Measurements from ENCODE around the gene MGLL.

The MGLL gene

DNA sequence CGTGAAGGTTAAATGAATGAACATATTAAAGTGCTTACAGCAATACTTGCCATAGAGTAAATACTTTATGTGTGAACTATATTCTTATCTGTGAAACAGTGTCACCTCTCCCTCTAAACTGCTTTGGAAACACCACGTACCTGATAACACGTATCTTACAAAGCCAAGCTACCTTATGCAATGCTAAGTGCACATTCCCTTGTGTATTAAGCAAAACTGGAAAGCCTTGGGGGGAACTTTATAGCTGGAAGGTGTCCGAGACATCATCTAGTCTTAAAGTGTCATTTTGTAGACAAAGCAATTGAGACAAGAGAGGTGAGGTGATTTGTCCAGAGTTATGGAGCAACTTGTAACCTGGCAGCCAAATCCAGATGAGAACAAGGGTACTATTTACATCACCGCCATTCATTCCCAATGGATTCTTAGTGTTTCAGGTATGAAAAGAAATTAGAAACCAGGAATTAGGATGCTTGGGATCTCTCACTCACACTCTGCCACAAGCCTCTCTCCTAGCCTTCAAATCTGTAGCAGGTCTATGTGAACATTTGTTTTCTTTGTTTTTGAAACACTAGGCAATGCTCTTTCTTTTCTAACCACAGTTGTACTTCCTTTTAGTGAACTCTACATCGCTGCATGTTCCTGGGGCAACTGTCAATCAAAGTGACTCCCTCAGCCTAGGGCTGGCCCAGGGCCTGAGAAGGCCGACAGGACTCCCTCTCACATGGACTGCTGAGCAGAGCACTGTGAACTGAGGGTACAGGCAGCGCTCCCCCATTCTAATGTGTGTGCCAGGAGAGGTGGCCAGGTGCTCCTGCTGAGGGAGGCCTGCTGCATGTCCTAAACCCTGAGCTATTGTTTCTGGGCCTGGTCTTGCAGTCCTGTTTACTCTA, 13.9 kb upstream of the MGLL start:
- no peak for DNase-seq (ENCODE audit: low spot score)

DNA sequence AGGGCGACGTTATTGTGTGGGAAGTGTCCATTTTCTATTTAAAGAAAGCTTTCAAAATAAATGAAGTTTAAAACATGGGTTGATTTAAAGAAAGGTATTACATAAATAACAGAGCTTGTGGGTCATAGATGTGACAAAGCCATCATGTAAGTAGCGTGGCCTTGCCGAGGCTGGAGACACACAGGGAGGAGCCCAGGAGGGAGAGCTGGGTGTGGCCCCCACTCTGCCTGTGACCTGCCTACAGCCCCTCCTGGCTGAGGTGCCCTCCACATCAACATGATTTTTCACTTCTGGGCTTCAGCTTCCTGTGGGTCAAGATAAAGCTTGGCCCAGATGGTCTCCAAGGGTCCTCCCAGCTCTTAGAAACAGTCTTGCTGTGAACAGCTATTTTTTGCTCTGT, 12.5 kb upstream of the MGLL start:
- DNase-seq (ENCODE audit: low spot score): no peak

DNA sequence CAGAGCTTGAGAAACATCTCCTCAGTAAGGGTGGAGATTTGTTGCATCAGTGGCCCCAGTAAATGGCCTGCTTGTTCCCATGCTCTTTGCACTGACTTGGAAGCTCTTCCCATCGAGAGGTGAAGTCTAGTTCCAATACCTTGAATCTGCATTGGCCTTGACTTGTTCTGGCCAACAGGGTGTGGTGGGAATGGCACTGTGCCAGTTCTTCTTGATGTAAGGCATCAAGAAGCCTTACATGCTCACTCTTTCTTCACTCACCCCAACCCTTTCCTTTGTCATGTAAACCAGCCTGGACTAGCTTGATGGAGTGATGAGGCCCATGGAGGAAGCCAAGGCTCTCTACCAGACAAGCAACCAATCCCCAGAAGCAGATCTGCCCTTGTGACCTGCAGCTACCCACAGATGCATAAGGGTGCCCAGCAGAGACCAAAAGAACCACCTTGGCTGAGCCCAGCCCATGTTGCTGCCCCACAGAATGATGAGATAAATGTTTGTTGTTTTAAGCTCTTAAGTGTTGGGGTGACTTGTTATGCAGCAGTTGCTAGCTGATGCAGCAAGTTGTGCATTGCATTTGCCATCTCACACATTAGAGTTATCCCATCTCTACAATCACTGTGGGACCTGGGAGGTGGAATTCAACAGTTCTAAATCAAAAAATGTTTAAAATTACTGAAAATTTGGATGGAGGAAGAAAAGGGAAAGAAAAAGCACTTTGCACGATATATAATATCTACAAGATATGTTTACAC, 11.1 kb upstream of the MGLL start:
- DNase-seq (ENCODE audit: low spot score): no peak

DNA sequence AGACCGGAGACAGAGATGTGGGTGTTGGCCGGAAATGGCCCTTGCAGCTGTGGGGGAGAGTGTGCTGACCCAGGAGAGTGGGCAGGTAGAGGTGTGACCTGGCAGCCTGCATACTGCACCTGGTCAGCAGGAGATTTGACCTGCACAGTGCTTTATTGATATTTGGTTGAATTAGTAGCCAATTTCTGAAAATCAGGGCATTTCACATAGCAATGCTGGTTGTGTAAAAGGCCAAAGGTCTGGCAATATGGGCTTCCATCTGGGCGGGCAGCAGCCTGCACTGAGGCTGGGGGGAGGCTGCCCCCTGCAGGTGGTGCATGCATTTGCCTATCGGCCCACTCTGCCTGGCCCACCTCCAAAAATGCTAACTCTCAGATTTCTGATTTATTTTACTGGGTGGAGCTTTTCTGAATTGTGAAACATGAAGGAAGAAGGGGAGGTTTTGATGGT, 9.4 kb upstream of the MGLL start:
- no peak for DNase-seq (ENCODE audit: low spot score)

DNA sequence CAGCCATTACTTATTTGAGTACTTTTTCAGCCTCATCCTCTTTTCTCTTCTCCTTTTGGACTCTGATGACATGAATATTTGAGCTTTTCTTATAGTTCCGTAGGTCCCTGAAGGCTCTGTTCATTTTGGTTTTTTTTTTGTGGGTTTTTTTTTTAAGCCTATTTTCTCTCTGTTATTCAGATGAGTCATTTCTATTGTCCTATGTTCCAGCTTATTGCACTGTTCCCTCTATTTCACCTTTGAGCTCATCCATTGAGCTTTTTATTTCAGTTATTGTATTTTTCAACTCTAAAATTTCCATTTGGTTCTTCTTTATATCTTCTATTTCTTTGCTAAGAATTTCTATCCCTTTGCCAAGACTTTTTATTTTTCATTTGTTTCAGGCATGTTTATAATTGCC, 7.2 kb upstream of the MGLL start:
- DNase-seq (ENCODE audit: low spot score): no peak

DNA sequence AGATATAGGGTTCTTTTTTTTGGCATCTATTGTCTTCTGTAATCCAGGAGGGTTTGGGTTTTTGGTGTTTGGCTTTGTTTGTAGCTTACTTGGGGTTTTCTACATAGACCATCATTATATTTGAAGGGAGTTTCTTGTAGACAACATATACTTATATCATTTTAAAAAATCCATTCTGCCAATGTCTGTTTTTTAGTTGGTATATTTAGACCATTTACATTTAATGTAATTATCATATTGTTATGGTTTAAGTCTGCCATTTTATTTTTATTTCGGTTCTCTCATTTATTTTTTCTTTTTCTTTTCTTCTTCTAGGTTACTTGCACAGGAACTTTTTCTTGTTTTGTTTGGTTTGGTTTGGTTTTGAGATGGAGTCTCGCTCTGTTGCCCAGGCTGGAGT, 5.5 kb upstream of the MGLL start:
- DNase-seq (ENCODE audit: low spot score): no peak

DNA sequence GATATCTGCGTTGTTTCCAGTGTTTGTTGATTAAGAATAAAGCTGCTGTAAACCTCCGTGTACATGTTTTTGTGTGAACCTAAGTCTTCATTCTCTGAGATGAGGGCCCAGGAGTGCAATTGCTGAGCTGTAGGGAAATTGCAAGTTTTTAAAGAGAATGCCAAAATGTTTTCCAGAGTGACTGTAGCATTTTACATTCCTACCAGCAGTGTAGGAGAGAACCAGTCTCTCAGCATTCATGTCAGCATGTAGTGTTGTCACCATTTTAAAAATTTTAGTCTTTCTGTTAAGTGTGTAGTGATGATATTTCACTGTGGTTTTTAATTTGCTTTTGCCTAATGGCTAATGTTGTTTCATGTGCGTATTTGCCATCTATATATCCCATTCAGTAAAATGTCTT, 3.4 kb upstream of the MGLL start:
- DNase-seq (ENCODE audit: low spot score): no peak

DNA sequence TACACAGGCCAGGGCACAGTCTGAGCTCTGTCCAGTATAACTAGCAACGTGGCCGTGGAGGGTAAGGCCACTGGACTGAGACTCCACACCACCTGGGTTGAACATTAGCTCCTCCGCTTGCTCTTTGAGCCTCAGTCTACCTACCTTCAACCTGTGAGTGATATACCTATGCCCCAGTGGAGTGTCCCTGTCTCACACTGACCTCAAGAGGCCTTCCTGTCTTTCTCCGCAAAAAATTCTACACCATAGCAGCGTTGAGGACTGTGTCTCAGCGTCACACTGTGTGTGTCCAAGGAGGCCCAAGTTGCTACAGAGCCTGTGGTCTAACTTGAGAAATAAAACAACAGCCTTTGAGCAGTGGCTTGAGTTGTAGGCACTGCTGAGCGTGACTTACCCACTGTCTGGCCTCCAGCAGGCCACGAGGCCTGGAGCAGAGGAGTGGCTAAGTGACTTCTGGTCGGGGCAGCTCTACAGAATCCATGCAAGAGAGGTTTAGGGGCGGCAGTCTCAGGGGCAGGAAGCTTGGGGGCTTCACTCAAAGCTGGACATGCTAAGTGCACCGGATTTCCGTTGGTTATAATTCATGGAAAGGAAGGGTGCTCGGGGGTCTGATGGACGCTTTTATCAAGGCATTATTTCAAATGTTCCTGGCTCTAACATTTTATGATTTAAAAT, 2.0 kb upstream of the MGLL start:
- no peak for DNase-seq (ENCODE audit: low spot score)

DNA sequence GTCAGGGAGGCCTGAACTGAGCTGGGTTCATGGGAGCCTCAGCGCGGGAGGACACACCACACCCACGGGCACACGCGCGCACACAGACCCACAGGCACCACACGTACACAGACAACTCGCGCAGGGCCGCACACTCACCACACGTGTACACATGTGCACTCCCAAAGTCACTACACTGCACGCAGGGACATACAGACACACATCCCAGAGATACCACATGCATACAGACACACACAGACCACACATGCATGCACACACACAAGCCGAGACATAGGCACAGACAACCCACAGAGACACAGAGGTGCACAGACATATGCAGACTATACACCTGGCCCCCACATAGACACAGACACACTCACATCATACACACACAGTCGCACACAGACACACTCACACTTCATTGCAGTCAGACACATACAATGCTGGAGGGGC, 1.1 kb upstream of the MGLL start:
- no peak for DNase-seq (ENCODE audit: low spot score)

DNA sequence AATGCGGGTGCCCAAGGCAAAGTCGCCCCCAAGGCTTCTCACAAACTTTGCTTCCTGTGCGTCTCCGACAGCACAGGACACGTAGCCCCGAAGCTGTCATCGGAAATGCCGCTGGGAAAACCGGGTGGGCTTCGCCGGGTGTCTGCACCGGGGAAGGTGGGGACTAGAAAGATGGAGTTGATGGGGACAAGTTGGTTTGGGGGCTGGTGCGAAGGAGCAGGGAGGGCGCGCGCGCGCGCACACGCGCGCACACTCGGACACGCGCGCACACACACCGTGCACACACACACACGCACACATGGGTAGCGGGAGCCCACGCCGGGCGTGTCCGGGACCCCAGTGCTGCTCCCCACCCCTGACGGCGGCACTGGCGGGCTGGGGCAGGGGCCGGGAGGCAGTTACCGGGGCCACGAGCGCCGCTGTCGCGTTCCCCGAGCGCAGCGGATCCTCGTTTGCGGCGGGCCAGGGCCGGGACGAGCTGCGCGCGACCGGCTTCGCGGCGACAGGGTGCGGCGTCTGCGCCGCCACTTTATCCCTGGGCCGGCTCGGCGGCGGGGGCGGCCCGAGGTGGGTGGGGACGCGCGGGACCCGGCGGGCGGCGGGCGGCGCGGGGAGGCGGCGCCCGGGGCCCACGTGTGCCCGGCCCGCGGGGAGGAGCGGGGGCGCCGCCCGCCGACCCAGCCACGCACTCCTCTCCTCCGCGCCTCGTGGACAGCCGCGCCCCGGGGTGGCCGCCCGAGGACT, 539 bp upstream of the MGLL start:
- DNase-seq (ENCODE audit: low spot score): no peak

DNA sequence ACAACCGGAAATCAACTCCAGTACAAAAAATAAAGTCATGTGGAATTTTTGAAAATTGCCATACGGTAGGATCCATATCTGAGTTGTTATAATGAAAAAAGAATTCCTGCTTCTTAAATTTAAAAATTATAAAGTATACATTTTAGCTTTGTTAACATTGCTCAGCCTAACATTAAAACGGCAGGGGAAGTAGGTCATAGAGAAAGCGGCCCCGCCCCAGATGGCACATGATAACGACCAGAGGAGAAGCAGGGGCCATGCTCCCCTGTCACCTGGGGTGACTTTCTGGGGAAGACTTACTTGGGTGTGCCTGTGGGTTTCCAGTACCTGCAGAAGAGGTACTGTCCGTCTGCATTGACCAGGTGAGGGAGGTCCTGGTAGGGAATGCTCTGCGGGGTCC, 921 bp downstream of the MGLL start:
- no peak for DNase-seq (ENCODE audit: low spot score)

DNA sequence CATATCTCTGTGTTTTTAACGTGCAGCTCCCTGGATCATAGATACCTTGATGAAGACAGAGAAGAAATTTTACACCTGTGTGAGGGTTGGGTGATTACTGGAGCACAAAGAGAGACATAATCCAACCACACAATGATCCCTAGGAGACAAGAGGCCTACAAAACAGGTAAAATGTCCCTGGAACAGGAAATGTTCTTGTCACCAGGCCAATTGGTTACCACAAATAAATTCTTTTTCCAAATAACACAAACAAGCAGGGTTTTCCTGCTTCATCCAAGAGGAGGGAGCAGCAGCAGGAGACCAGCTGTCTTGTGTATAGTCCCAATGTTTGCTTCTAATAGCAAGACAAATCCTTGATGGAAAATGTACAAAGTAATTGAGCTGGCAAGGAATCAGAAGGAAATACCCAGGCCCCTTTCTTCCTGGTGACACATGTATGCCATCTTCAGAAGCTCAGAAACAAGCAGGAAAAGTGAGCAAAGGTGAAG, 1.4 kb downstream of the MGLL start:
- DNase-seq (ENCODE audit: low spot score): no peak

DNA sequence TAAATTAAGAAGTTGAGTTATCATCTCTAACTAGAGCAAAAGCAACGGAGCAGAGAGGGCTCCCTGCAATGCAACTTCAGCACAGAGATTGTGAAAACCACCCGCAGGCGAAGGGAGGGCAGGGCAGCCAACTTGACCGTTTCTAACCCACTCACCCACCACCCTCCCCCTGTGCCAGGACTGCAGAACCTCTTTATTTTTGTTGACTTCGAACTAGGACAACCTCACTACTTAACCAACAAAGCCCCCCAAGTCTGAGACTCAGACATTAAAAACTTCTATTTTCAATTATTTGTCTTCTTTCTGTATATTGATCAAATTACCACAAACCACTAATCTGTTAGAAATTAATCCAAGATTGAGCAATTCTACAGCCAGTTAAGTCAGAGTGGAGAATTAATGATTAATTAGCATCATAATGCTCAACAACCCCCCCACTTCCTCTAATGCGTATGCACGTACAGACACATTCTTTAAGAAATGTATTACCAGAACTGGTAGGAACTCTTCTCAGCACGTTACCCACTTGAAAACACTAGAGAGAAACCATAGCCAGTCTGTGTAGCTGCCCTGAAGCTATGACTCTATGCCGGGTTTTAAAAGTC, 2.0 kb downstream of the MGLL start:
- no peak for DNase-seq (ENCODE audit: low spot score)

DNA sequence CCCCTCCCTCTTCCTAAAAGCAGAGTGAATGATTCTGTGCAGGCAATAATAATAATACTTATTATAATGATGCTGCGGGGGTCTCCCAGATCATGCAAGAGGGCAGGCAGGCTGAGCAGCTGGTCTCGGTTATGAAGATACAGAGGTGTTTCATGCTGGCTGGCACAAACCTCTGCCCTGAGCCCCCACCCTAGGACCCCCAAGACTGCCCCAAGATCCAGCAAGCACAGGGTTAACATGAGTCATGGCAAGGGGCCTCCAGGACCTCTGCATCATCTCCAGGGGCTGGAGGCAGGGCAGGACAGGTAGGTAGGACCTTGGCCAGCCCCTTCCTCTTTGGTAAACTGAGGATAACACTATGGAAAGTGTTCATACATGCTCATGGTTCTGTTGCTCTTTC, 2.7 kb downstream of the MGLL start:
- no peak for DNase-seq (ENCODE audit: low spot score)

DNA sequence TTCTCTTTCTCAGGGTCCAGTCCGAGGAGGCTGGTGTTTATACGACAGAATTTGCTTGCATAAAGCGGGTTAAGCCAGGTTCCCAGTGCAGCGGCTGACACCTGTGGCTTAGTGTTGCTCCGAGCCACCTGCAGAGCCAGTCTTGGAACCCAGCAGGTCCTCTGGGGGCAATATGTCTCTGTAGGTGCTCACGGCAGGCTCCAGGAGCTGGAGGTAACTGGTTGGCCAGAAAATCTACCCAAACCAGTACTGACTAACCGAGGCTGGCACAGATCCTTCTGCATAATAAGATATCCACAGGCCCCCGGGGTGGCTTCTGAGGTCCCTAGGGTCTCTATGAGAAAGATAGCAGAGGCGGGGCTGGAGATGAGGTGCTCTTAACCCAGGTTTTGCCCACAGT, 3.2 kb downstream of the MGLL start:
- DNase-seq (ENCODE audit: low spot score): no peak

DNA sequence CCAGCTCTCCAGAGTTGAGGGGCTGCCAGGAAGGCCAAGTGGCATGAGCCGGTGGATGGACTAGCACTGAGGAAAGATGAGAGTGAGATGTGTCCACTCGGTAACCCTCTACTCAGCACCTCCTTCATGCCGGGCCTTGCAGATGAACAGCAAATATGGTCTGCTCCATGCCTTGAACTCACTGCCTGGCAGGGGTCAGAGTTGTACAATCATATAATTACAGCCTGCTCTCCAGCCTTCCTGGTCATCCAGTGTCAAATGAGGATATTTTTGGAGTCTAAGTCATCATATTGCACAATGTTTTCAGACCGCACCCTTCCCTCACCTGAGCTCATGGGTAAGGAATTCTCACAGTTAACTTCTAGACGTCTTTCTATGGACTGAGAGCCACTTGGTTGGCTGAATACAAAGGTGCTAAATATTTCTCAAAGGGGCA, 4.9 kb downstream of the MGLL start:
- DNase-seq (ENCODE audit: low spot score): no peak

DNA sequence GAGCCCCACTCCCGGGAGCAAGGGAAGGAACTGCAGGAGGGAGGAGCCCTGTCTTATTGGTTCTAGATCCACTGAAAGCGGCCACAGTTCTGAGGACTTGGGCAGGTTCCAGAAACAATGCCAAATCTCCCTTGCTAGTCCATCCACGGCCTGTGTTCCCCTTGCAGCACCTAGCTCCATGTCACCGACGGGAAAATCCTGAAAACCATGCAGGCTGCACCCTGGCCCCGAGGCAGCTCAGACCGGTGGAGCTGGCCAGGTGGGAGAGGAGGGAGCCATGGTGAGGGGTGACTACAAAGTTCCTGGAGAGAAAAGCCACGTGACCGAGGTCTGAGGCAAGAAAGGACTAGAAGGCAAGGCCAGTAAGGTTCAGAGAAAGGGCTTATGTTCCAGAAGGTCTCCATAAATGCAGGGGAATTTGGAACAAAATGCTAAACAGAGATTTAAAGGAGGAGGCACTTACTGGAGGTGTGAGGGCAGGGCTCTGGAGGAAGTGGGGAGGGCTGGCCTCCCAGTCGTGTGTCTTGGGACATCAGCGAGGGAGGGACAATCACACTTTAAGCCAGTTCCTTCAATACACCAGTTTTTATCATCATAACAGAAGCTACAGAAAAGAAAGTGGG, 5.4 kb downstream of the MGLL start:
- DNase-seq (ENCODE audit: low spot score): no peak

DNA sequence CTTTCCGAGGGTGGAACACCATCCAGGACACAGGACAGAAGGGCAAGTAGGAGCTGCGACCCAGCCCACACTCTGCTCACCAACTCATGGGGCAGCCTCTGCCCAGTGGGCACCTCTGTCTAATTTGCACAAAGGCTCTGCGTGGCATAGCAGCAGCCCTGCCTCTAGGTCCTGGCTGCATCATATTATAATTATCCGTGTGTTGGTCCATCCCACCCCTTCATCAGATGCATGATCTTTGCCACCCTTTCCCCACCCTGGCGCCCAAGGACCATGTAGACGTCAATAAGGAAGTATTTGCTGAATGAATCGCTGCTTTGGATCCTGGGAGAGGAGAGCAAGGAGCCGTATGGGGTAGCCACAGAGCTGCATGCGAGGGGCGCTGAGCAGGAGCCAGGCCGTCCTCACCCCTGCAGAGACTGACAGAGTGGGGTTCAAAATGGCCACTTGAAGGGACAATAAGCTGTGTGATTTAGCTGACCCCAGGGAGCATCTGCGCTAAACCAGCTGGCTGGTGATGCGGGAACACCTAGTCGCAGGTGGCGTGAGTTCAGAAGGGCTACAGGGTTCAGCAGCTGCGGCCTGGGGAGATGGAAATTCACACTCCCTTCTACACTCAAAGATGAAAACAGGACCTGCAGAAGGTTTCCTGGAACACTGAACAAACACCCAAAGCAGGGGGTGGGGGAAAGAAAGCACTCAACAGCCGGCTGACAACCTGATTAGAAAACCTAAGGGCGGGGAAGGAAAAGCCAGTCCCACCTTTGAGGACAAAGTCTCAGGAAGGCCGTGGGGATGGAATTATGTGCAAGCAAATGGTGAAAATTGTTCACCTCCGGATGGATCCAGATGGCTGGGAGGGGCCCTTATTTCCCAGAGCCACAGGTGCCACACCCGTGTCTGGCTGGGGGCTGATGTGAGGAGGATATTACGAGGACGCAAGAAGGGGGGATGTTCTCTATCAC, 6.4 kb downstream of the MGLL start:
- DNase-seq (ENCODE audit: low spot score): no peak

DNA sequence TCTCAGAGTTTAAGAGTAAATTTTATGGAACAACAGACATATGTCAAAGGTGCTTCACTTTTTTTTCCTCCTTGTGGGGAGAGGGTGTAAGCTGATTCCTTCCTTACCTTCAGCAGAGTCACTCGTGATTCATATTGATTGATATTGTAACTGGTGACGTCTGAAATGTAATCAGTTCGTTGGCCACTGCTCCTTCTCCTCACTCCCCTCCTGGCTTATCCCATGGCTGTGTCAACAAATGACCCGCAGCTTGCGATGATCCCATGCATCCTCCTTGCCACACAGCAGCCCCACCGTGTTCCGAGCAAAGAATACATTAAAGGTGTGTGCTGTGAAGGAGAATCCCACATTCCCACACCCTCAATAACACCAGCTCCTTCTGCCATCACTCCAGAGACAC, 7.3 kb downstream of the MGLL start:
- no peak for DNase-seq (ENCODE audit: low spot score)

DNA sequence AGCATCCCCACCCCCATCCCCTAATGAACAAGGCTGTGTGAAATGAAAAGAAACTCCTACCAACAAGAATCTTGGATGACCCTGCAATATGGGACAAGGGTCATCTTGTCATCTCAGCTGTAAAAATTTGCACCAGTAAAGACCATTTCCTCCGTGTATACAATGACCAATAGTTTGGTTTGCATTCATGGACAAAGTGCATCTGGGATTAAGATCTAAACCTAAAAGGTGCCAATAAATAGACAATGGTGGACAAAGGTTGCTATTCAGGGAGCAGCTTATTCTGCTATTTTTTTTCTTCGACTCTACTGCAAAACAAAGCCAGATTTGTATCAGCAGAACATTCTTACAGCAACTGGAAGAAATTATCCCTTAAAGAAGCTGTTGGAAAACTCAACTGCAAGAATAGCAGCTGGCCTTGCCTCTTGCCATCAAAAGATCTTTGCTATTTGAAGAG, 8.0 kb downstream of the MGLL start:
- no peak for DNase-seq (ENCODE audit: low spot score)
